Fibroblast of lung (primary cell): ENCODE data around the gene PMF1.

Experiments used
- CTCF ChIP-seq, 2 donors: IDR thresholded peaks in 1 of 2; conservative IDR thresholded peaks in 1 of 2; 1 replicate in 1 of 2; 2 replicates in 1 of 2; pipeline ENCODE4 v1.5.1; 2011 to 2012; ENCODE audit warnings: low read length in 2 of 2, control low read depth in 1 of 2, inconsistent platforms in 1 of 2, low read depth in 1 of 2, mild to moderate bottlenecking in 1 of 2
- EZH2 ChIP-seq: IDR thresholded peaks from 2 replicates; pipeline ENCODE4 v1.5.1; 2012; ENCODE audit warnings: low read length, control low read depth, mild to moderate bottlenecking; ENCODE audit errors: missing control alignments

GRCh38 chr1:156165083-156165482 is 47.7 kb upstream of the PMF1 start:
- TF ChIP-seq CTCF (conservative IDR thresholded peaks at IDR 0.05 in 1 of 2, IDR thresholded peaks at IDR 0.05 in 1 of 2; ENCODE audit: low read depth in 1 of 2, low read length in 2 of 2) (no peak), EZH2 (no peak)
